Effector memory CD4-positive, alpha-beta T cell (primary cell): ENCODE measurements around the gene DAZAP2.
"Not testable (repeated sequence)": the region's sequence is repeated elsewhere in the genome, so short reads cannot be mapped to it uniquely, and the experiment has no call there.

Experiments
- DNase-seq, 3 donors: peaks; one replicate each; pipeline ENCODE4 v3.0.0-alpha.2; 2020
- H3K27ac ChIP-seq: 2 replicates; pipeline ENCODE4 v1.7.0; 2013; ENCODE audit warnings: mild to moderate bottlenecking, low read length, moderate library complexity; ENCODE audit not compliant: insufficient read depth, poor library complexity, severe bottlenecking
- H3K27me3 ChIP-seq: replicated peaks from 2 replicates; pipeline ENCODE4 v1.7.0; 2013; ENCODE audit warnings: mild to moderate bottlenecking, low read length; ENCODE audit not compliant: insufficient read depth, control insufficient read depth, poor library complexity, severe bottlenecking
- H3K36me3 ChIP-seq: 2 replicates; pipeline ENCODE4 v1.7.0; 2013; ENCODE audit warnings: mild to moderate bottlenecking, low read length, moderate library complexity; ENCODE audit not compliant: control insufficient read depth, insufficient read depth
- H3K4me1 ChIP-seq: 2 replicates; pipeline ENCODE4 v1.7.0; 2013; ENCODE audit warnings: low read length, mild to moderate bottlenecking; ENCODE audit not compliant: control insufficient read depth, insufficient read depth, poor library complexity, severe bottlenecking
- H3K4me3 ChIP-seq: 2 replicates; pipeline ENCODE4 v1.7.0; 2013; ENCODE audit warnings: low read length, low read depth, mild to moderate bottlenecking; ENCODE audit not compliant: insufficient read depth, poor library complexity, severe bottlenecking
- H3K9me3 ChIP-seq: 2 replicates; pipeline ENCODE4 v1.7.0; 2013; ENCODE audit warnings: mild to moderate bottlenecking, low read length, moderate library complexity; ENCODE audit not compliant: control insufficient read depth

The DAZAP2 gene

DNA sequence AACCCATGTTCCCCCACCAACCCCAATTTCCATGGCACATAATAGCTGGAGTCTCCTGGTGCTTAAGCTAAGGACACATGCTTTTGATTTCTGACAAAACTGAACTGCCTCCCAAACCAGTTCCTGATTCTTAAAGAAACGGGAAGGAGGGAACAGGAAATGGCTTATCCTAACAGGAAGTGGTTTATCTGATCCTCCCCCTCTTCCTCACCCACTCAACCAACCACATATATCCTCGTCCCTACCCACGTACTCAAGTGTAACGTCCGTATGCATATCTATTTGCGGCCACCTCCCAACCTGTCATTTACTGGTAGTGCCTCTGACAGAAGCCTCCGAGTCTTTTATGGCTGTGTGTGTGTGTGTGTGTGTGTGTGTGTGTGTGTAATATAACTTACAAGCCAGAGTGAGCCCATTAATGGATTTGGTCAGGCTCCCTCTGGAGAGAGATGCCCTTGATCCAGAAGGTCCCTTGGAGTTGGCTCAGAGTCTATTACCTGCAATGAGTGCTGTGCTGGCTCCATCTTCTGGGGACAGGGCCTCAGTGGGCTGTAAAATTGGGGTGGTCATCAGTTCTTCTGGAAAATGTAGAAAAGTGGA lies 7.7 kb downstream of the DAZAP2 start:
- peaks cover 26% of the 10 kb centered on the region for H3K4me1 ChIP-seq
- H3K4me3 ChIP-seq: peak overlapping the region; percentile 7
- DNase-seq: no peak

DNA sequence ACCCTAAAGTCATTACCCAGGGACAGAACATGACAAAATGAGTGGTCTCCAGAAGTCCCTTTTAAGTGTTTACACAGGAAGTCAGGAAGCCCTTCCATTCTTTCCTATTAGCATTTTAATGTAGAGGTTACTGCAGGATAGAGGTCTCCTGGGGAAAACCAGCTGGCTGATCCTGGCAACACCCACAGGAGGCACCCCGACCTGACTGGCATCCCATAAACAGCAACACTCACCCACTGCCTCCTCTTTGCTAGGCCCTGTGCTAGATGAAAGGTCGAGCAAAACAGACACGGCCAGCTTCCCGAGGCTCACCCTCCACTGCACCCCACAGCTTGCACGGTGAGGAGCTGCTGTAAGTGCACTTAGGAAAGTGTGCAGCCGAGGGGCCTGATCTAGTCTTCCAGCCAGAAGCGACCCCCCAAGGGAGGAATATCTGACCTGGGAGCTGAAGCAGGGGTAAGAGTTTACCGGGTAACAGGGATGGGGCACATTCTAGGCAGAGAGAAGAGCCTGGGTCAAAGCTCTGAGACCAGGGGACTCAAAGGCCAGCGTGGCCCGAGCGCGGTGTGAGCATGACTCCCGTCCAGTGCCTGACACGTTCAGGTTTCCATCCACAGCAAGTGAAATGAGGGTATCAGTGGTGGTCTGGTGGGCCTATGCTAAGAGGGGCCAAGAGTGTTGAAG lies 9.0 kb downstream of the DAZAP2 start:
- no peaks in the 10 kb centered on the region for H3K9me3 ChIP-seq
- peaks cover 26% of the 10 kb centered on the region for H3K4me1 ChIP-seq
- no peak overlapping the region for H3K4me3 ChIP-seq
- H3K27ac ChIP-seq: peak overlapping the region; percentile 56
- no peak for DNase-seq
- peaks cover 14% of the 10 kb centered on the region for H3K36me3 ChIP-seq
- H3K27me3 ChIP-seq: no peaks in the 10 kb centered on the region

More for the DNA sequence above, 7.7 kb downstream of the DAZAP2 start:
- Histone ChIP-seq H3K27ac (peak overlapping the region; percentile 56), H3K9me3 (no peaks in the 10 kb centered on the region), H3K36me3 (peaks cover 25% of the 10 kb centered on the region), H3K27me3 (no peaks in the 10 kb centered on the region)

DNA sequence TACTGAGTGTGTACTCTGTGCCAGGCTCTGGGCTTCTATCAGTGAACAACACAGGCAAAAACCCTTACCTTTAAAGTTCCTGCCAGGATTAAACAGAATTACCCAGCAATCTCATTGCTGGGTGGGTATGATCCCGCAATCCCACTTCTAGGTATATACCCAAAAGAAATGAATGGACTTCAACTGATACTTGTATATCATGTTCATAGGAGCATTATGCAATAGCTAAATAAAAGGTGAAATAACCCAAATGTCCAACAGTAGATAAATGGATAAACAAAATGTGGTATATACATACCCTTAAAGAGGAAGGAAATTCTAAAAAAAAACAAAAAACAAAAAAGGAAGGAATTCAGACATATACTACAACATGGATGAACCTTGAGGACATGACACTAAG lies 14.7 kb downstream of the DAZAP2 start:
- no peaks in the 10 kb centered on the region for H3K27me3 ChIP-seq
- H3K36me3 ChIP-seq: no peaks in the 10 kb centered on the region
- no peak overlapping the region for H3K27ac ChIP-seq
- H3K9me3 ChIP-seq: no peaks in the 10 kb centered on the region
- H3K4me3 ChIP-seq: no peak overlapping the region
- H3K4me1 ChIP-seq: peaks cover 2% of the 10 kb centered on the region
- no peak for DNase-seq

DNA sequence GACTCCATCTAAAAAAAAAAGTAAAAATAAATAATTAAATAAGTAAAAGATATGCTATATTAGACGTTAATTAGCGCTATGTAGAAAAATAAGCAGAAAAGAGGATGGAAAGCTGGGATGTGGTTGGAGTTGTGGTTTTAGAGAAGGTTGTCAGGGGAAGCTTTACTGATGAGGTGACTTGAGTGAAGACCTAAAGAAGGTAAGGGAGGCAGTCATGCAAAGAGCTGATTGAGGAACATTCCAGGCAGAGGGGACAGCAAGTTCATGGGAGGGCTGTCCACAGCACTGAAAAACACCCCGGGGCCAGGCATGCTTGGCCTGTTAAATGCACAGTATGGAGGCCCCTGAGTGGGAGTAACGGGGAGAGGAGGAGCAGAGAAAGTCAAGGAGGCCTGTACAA lies 15.9 kb downstream of the DAZAP2 start:
- Histone ChIP-seq H3K27ac (no peak overlapping the region), H3K4me3 (no peak overlapping the region), H3K4me1 (no peaks in the 10 kb centered on the region), H3K27me3 (no peaks in the 10 kb centered on the region), H3K36me3 (no peaks in the 10 kb centered on the region), H3K9me3 (no peaks in the 10 kb centered on the region)
- no peak for DNase-seq

DNA sequence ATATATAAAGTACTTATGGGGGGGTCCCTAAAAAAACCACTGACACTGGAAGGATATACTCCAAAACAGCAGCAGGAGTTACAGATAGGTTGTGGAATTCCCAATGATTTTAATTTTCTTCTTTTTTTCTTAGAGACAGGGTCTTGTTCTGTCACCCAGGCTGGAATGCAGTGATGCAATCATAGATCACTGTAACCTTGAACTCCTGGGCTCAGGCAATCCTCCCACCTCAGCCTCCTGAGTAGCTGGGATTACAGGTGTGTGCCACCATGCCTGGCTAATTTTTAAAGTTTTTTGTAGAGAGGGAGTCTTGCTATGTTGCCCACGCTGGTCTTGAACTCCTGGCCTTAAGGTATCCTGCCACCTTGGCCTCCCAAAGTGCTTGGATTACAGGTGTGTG lies 21.0 kb downstream of the DAZAP2 start:
- not testable (repeated sequence) for H3K9me3 ChIP-seq, H3K36me3 ChIP-seq, H3K27me3 ChIP-seq, DNase-seq, H3K4me3 ChIP-seq, H3K4me1 ChIP-seq, H3K27ac ChIP-seq

DNA sequence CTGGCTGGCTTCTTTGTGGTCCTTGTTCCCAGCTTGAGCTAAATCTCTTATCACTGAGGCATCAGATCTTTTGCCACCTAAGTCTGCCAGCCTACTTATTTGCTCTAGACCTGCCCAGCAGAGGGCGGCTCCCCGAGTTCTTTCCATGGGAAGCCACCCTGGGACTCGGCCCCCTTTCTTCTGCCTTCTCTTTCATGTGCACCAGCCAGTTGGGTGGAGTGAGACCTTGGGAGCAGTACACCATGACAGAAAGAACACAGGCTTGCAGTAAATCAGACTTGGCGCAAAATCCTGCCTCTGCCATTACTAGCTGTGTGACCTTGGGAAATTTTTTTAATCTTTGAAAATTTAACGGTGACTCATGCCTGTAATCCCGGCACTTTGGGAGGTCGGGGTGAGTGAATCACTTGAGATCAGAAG lies 24.1 kb downstream of the DAZAP2 start:
- no peak overlapping the region for H3K27ac ChIP-seq
- DNase-seq: no peak
- no peaks in the 10 kb centered on the region for H3K36me3 ChIP-seq
- no peak overlapping the region for H3K4me3 ChIP-seq
- H3K4me1 ChIP-seq: no peaks in the 10 kb centered on the region
- no peaks in the 10 kb centered on the region for H3K9me3 ChIP-seq
- no peaks in the 10 kb centered on the region for H3K27me3 ChIP-seq

DNA sequence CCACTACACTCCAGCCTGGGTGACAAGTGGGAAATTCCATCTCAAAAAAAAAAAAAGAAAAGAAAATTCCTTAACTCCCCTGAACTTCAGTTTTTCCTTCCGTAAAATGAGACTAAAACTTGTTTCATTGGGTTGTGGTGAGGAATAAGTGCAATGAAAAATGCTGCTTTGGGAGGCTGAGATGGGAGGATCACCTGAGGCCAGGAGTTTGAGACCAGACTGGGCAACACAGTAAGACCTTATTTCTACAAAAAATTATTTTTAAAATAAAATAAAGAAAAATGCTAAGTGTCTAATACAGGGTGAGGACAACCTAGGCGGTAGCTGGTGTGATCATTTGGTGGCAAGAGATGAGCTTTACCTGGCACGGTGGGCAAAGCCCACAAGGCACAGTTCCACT lies 24.7 kb downstream of the DAZAP2 start:
- H3K9me3 ChIP-seq: no peaks in the 10 kb centered on the region
- H3K36me3 ChIP-seq: no peaks in the 10 kb centered on the region
- H3K27me3 ChIP-seq: no peaks in the 10 kb centered on the region
- H3K4me1 ChIP-seq: no peaks in the 10 kb centered on the region
- DNase-seq: no peak
- no peak overlapping the region for H3K4me3 ChIP-seq
- no peak overlapping the region for H3K27ac ChIP-seq

DNA sequence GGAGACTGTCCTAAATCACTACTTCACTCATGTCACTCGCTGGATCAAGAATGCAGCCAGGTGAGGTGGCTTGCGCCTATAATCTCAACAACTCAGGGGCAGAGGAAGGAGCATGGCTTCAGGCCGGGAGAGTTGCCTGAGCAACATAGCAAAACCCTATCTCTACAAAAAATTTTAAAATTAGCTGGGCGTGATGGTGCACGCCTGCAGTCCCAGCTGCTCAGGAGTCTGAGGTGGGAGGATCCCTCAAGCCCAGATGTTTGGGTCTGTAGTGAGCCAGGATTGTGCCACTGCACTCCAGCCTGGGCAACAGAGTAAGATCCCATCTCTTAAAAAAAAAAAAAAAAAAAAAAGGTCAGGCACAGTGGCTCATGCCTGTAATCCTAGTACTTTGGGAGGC lies 25.7 kb downstream of the DAZAP2 start:
- H3K27me3 ChIP-seq: no peaks in the 10 kb centered on the region
- no peak overlapping the region for H3K27ac ChIP-seq
- DNase-seq: no peak
- no peaks in the 10 kb centered on the region for H3K36me3 ChIP-seq
- H3K4me3 ChIP-seq: no peak overlapping the region
- peaks cover under 1% of the 10 kb centered on the region for H3K4me1 ChIP-seq
- no peaks in the 10 kb centered on the region for H3K9me3 ChIP-seq

DNA sequence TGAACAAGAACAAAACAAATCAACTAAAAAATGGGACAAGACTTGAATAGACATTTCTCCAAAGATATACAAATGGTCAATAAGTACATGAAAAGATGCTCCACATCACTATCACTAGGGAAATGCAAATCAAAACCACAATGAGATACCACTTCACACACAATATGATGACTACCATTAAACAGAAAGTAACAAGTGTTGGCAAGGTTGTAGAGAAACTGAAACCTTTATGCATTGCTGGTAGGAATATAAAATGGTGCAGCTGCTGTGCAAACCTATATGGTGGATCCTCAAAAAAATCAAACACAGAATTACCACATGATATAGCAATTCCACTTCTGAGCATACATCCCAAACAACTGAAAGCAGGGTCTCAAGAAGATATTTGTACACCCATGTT lies 26.4 kb downstream of the DAZAP2 start:
- Histone ChIP-seq H3K27ac (no peak overlapping the region), H3K27me3 (no peaks in the 10 kb centered on the region), H3K4me1 (peaks cover 4% of the 10 kb centered on the region), H3K36me3 (no peaks in the 10 kb centered on the region), H3K9me3 (no peaks in the 10 kb centered on the region), H3K4me3 (no peak overlapping the region)
- no peak for DNase-seq

DNA sequence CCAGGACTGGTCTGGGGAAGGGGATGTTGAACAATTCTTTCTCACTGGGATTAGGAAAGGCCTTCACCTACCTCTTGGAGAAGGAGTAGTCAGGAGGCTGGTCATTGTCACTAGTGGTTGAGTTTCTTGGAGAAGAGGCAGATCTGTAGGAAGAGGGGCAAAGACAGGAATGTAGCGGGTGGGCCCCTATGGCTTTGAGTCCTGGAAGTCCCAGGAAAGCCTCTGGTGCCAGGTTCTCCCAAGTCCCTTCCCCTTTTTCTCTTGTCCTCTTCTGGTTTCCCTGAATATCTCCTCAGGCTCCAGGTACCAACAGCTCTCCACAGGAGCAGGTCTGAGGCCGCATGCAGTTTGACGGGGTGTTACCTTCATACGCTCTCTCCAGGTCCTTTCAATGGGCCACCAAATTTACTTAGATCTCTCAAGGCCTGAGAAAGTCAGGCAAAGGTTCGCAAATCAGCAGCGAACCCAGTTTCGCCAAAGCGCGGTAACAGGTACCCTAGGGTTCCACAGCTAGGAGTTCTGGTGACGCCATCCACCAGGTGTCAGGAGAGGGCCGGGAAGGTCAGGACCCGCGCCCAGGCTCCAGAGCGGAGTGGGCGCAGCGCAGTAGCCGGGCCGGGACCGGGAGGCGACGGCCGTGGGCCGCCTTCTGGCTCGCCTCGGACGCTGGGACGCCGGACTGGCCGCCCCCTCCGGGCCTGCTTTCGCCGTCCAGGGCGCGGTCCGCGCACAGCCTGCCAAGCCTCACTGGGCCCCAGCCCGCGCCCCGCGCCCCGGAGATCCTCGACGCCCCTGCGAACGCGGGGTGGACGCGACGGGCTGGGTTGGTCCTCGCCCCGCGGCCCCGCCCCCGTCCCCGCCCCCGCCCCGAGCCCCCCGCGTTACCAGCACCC lies 30.8 kb downstream of the DAZAP2 start:
- peaks cover 9% of the 10 kb centered on the region for H3K4me1 ChIP-seq
- H3K9me3 ChIP-seq: no peaks in the 10 kb centered on the region
- no peaks in the 10 kb centered on the region for H3K27me3 ChIP-seq
- DNase-seq: peak; percentile 25 to 47 (median 40)
- H3K36me3 ChIP-seq: no peaks in the 10 kb centered on the region
- H3K27ac ChIP-seq: no peak overlapping the region
- peak overlapping the region; percentile 91 for H3K4me3 ChIP-seq
